Globus pallidus (tissue), 1 donor: ENCODE measurements around the gene NXPE2.
A peak's percentile ranks its signal among the peaks of the same experiment; 100 is the strongest.
"Not testable (repeated sequence)": the region's sequence is repeated elsewhere in the genome, so short reads cannot be mapped to it uniquely, and the experiment has no call there.

Source experiments
- DNase-seq: peaks from one replicate; pipeline ENCODE4 v3.0.0-alpha.2; 2015; ENCODE audit warnings: low spot score

NXPE2 gene

DNA sequence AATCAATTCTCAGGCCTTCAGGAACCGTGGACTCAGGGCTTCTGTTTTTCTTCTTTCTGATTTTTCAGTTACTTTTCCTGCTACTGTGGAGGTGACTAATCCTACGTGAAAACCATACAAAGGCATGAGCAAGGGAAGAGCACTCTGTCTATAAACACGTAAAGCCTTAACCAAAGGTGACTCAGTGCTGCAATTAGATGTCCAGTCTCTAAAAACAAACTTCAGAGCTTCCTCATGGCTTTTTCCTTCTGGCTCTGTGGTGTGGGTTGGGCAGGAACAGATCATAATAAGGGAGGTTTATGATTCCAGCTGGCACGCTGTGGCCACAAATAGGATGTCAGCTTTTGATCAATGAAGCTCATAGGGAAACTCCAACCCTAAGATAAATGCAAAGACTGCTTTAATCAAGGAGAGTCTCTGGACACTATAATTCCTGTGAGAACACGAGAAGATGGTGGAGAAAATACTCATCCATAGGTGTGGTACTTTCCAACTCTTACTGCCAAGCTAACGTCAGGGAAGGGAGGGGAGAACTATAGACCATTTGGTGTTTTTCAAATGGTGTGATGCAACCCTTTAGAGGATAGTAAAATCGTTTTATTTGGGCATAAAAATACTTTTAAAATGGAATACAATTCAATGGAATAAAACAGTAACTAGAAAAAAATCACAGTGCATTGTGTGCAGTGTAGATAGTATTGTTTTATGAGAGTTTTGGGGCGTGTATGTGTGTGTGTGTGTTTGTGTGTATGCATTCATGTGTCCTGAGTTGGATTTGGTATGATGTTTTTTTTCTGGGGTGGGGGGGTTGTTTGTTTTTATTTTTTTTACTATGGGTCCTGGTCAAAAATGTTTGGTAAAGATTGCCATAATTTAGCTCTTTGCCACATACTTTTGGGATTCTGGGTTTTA, at the start of gene NXPE2:
NXPE2 (plus strand) TSS at position 403 of the 912 bp plus-strand sequence; CDS start at position 452, 49 bp downstream.
- no peak for DNase-seq

DNA sequence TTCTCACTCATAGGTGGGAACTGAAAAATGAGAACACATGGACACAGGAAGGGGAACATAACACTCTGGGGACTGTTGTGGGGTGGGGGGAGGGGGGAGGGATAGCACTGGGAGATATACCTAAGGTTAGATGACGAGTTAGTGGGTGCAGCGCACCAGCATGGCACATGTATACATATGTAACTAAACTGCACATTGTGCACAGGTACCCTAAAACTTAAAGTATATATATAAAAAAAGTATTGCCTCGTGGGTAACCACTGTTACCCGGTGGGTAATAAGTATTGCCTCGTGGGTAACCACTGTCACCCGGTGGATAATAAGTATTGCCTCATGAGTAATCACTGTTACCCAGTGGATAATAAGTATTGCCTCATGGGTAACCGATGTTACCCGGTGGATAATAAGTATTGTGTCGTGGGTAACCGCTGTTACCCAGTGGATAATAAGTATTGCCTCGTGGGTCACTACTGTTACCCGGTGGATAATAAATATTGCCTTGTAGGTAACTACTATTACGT, 46.8 kb upstream of the NXPE2 start:
- DNase-seq = not testable (repeated sequence)

DNA sequence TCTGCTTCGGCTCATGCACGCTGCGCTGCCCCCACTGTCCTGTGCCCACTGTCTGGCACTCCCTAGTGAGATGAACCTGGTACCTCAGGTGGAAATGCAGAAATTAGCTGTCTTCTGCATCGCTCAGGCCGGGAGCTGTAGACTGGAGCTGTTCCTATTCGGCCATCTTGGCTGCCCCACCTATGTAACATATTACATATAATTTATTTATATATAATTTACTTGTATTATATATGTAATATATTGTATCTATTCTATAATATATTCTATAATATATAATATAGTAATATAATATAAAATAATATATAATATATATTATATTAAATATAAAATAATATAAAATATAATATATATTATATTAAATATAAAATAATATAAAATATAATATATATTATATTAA, 38.9 kb upstream of the NXPE2 start:
- not testable (repeated sequence) for DNase-seq

DNA sequence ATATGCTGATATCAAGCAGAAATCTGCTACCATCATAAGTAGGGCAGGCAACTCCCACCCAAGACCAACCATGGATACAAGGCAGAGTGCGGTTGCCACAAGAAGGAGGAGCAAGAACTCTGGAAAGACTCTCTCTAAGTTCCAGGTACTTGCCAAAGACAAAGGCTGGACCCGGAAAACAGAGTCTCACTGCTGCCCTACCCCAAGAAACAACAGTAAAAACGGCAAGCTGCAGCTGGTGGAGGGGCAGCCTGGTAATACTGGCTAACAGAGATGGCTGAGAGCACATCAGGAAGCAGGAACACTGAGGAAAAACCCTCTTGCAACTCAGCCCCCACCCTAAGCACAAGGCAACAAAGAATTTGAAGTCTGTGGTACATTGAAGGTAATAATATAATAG, 27.7 kb upstream of the NXPE2 start:
- DNase-seq = no peak

DNA sequence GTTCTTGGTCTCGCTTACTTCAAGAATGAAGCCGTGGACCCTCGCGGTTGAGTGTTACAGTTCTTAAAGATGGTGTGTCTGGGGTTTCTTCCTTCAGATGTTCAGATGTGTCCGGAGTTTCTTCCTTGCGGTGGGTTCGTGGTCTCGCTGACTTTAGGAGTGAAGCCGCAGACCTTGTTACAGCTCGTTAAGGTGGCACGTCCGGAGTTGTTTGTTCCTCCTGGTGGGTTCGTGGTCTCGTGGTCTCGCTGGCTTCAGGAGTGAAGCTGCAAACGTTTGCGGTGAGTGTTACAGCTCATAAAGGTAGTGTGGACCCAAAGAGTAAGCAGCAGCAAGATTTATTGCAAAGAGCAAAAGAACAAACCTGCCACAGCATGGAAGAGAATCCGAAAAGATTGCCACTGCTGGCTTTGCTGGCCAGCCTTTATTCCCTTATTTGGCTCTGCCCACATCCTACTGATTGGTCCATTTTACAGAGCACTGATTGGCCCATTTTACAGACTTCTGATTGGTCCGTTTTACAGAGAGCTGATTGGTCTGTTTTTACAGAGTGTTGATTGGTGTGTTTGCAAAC, 27.1 kb upstream of the NXPE2 start:
- no peak for DNase-seq

DNA sequence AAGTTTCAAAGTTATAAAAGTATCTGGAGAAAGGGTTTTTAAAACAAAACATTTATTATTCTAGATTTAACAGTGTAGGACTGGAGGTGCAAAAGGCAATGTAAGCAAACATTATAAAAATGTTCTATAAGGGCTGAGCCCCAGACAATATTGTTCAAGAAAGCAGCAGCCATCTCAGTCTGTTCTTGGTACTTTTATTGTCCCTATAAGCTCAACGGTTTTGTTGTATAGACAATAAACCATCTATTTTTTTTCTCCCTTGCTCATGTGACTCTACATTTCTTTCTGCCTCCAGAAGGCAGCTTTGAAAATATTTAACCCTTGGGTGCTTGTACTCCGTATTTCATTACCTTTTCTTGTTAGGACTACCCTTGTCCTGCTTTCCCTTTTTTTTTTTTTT, 25.2 kb upstream of the NXPE2 start:
- no peak for DNase-seq

DNA sequence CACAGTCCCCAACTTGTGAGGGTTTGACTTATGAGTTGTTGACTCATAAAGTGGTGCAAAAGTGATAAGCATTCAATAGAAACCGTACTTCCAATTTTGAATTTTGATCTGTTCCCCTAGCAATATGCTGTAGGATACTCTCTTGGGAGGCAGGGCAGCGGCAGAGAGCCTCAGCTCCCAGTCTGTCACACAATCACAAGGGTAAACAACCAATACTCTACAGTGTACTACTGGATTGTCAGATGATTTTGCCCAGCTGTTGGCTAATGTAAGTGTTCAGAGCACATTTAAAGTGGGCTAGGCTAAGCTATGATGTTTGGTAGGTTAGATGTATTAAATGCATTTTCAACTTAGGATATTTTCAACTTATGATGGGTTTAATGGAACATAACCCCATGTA, 13.7 kb upstream of the NXPE2 start:
- no peak for DNase-seq

DNA sequence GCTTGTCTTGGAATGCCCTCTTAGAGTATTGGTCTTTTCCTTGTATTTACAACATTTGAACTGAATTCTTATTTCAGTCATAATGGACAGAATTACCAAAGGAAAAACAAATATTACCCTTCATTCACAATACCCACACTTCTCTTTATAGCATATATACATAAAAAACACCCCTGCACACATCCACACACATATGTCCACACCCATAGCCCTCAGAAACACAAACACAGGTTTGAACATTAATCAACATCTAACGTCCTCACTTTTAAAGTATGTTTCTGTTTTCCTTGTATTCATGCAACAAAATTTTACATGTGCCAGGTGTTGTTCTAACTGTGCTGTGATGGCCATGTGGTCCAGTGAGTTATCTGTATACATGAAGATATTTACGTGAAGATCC, 11.6 kb upstream of the NXPE2 start:
- no peak for DNase-seq

DNA sequence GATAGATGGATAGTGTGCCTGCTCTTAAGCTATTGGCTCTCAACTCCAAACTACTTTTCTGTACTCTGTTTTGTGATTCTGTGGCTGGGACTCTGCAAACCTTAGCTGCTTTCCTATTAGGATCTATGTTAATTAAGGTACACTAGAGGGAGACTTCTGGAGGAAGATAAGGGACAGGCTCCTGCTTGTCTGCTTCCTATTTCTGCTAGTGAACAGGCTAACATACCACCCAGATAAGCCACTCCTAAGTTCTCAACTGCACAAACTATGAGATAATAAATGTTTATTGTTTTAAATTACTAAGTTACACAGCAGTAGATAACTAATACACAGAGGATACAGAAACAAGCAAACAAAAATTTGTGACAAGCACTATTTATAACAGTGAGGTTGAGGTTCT, 10.2 kb upstream of the NXPE2 start:
- no peak for DNase-seq

DNA sequence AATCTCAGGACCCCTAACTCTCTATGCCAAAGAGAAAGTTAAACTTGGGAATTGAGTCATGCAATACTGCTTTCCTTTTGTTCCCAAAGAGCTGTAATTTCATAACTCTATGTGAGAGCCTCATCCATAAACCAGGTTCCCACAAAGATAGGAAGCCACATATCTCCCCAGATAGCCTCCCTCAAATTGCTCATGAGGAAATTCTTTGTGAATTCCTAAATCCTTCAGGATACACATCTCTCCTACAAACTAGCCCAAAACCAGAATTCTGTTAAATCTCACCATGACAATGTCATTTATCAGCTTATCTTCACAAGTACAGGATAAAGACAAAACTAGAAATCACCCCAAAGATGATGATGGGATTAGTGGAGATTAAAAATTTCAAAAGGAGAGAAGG, 4.7 kb upstream of the NXPE2 start:
- no peak for DNase-seq

DNA sequence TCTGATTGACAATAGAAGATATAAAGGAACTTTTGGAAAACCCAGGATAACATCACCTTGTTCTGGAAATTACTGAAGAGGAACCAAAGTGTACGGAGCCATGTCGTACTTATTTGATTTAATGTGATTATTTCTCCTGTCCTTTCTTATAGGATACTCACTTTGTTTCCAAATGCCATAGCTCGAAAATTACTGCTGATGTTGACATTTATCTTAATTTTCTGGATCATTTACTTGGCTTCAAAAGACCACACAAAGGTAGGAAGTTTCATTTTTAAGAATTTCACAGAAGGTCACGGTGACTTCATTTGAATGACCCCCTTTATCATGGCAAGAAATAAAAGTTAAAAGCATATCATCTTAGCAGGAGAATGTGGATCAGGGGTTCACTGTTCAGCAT, 1.2 kb downstream of the NXPE2 start:
- DNase-seq = no peak

DNA sequence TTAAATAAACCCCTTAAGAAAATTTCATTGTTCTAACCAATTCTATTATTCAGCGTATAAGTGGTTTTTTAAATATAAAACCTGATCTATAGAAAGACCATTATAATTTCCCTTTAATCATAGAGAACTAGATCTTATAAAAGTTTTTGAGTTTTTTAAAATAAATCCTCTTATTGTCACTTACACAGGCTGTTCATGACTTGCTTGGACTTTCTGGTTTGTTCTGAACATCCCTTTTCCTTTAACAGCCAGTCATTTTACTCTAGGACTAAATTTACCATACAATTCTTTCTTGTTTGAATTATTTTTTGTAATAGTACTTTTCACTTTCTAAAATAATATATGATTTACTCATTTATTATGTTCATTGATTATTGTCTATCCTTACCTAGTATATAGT, 4.7 kb downstream of the NXPE2 start:
- no peak for DNase-seq

DNA sequence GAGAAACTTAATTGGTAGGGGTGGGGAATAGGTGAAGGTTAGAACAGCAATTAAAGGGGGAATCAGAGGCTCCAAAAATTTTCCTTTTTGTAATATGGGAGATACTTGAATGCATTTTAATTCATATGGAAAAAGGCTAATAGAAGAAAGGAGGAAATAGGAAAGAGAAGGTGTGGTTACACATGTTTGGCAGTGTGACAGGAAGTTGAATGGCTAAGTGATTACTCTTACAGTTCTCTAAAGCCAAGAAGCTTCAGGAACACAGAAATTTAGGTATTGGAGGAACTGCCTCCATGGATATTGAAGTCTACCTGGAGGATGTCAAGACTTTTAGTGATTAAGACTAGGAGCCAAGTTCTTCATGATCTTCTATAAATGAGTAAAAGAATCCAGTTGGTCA, 6.3 kb downstream of the NXPE2 start:
- no peak for DNase-seq

DNA sequence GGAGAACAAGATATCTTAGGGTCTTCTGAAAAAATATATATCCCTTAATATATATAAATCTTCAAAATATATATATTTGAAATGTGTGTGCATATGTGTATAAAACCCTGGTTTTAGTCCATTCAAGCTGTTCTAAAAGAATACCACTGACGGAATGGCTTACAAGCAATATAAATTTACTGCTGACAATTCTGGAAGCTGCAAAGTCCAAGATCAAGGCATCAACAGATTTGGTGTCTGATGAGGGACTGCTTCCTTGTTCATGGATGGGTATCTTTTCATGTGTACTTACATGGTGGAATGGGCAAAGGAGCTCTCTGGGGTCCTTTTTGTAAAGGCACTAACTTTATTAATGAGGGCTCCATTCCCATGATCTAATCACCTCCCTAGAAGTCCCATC, 6.8 kb downstream of the NXPE2 start:
- no peak for DNase-seq

DNA sequence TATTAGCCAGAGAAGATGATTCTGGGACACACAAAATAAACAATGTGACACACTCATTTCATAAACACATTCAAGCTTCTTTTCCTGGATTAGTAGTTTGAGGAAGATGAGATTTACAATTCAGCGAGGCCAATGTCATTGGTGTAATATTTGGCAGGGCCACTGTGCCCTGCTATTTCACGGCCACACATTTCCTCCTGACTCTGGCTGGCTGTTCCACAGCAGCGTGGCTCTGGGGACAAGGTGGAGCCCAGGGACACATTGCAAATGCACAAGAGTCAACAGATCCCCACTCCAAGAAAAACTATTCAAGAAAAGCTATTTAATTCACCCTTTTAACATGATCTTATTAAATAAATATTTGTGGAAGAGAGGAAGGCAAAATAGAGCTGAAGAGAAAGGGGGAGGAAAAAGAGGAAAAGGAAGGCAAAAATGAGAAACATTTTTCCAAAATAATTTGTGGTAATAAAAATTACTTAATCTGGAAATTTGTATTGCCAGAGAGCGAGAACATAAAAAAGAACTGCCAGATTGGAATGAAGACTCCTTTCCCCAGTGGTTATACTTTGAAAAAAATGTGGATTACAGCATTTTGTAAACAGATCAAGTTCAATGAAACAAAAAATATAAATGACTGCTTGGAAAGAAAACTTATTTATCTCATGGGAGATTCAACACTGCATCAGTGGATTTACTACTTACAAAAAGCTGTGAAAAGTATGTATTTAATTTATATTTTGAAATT, 27.1 kb downstream of the NXPE2 start:
- DNase-seq = no peak

DNA sequence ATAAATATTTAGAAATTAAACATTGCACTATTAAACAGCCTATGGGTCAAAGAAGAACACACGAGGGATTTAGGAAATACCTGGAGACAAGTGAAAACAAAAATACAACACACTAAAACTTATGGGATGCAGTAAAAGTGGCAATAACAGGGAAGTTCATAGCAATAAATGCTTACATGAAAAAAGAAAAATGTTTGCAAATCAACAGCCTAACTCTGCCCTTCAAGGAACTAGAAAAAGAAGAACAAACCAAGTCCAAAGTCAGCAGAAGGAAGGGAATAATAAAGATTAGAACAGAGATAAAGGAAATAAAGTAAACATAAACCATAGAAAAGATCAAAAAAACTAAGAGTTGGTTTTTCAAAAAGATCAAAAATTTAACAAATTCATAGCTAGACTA, 31.6 kb downstream of the NXPE2 start:
- no peak for DNase-seq

DNA sequence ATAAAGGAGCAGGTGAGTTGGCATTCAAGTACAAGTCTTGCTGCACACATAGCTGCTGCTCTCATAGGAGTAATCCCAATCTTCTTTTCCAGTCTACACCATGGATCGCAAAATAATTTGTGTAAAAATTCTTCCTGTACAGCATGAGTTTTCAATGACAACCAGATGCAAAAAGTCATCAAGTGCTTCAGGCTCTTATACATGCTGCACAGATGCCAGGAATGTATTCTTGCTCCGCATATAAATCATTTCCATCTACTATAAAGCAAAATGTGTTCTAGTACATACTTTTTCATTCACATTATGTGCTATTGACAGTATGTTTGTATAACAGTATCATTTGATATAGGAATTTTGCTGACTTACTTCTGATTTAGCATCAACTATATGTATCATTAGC, 35.4 kb downstream of the NXPE2 start:
- DNase-seq = no peak

DNA sequence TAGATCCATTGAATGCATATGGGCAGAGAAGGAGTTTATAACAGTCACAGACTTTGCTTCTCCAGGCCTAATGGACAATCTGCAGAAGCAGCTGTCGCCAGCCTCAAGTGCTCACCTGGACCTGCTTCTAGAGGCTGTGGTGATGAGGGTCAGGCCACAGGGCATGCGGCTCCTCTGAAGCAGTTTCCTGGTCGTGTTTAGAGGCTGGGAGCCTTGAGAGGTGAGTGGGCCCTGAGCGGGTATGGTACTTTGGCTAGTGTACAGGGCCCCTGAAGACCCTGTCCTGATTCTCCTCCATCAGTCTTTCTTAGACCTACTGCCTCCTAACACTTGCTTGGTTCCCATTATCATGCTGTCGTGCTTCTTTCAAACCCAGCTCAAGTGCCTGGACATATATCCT, 41.2 kb downstream of the NXPE2 start:
- no peak for DNase-seq

DNA sequence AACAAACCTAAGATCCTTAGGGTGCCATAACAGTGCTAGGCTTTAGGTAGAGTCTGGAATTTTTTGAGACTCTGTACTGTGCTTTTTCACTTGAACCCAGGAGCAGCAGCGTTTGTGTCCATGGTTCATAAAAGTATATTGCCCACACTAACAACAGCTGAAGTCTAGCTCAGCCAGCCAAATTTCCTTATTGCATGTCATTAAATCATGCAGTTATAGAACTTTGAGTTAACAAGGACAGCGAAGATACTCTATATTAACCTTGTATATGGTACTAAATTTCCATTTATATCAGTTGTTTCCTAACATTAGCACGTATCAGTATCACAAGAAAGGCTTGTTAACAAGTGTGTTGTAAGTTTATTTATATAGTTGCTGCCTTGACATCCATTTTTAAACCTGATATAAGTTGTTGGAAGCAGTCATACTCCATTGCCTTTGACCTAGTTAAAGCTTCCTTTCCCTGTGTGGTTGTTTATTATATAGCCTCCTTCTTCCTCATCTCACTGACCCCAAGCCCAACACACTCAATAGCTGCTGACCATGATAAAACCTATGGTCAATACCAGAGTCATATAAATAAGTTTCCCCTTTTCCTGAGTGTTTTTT, 46.7 kb downstream of the NXPE2 start:
- DNase-seq = no peak

DNA sequence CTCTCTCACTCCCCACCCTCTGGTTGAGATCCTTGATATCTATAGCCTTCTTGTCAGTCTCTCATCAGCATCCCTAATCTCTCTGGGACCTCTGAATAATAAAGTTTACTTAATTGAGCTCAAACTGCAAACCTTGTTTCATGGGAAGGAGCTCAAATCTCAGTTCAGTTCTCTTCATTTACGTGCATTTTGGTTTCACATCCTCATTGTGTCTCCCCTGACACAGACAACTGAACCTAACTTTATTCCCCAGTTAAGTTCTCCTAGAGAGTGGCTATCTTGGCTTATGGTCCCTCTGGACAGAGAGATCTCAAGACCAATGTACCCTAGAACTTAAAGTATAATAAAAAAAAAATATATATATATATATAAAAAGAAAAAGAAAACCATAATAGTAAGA, 47.3 kb downstream of the NXPE2 start:
- no peak for DNase-seq

DNA sequence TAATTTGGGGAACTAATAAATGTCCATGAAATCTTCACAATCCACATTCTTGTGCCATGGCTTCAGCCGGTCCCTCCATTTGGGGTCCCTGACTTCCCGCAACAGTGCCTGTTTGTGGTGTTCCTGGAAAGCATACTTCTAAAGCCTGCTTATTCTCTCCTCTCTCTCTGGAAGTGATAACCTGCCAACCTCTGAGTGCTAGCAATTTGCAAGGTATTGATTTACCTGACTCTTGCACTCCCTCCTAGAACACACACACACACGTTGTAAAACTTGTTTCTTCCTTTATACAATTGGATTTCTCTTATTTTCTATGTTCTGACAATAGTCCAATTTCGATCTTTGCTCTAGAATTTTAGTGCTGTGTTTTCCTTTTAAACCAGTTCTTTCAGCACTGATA, 58.5 kb downstream of the NXPE2 start:
- no peak for DNase-seq

DNA sequence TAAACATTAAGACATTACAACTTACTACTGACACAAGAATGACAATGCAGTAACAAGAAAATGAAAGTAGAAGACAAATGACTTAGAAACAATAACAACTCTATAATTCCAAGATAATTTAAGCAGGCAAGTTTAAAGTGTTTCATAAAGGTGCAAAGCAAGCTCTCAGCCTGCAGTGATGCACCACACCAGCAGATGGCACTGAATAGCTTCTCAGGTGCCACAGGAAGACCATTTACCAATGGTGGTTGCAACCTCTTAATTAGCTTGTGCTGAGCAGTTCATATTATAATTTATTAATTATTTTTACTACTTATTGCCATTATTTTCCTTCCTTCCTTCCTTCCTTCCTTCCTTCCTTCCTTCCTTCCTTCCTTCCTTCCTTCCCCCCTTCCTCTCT, 60.6 kb downstream of the NXPE2 start:
- DNase-seq = peak; percentile 29
